Muscle layer of duodenum (tissue), 2 donors: ENCODE data around the gene LDB2.

Experiments used
- H3K27ac ChIP-seq: one replicate; pipeline ENCODE4 v1.7.0; 2013; ENCODE audit warnings: mild to moderate bottlenecking, low read length
- H3K27me3 ChIP-seq: one replicate; pipeline ENCODE4 v1.7.0; 2013; ENCODE audit warnings: low read depth, mild to moderate bottlenecking, control low read depth, low read length
- H3K36me3 ChIP-seq, 2 donors: one replicate each; pipeline ENCODE4 v1.7.0; 2013; ENCODE audit warnings: low read length in 2 of 2, control low read depth in 1 of 2, mild to moderate bottlenecking in 1 of 2; ENCODE audit not compliant: insufficient read depth in 2 of 2, control insufficient read depth in 1 of 2
- H3K4me1 ChIP-seq, 2 donors: one replicate each; pipeline ENCODE4 v1.7.0; 2013; ENCODE audit warnings: low read length in 2 of 2, mild to moderate bottlenecking in 2 of 2, control low read depth in 1 of 2, moderate library complexity in 1 of 2; ENCODE audit not compliant: insufficient read depth in 2 of 2, control insufficient read depth in 1 of 2
- H3K4me3 ChIP-seq, 2 donors: one replicate each; pipeline ENCODE4 v1.7.0; 2013; ENCODE audit warnings: low read length in 2 of 2, low read depth in 1 of 2, mild to moderate bottlenecking in 1 of 2
- H3K9me3 ChIP-seq, 2 donors: one replicate each; pipeline ENCODE4 v1.7.0; 2013; ENCODE audit warnings: low read length in 2 of 2, control low read depth in 1 of 2, mild to moderate bottlenecking in 1 of 2; ENCODE audit not compliant: control insufficient read depth in 1 of 2
- donor health status: healthy.

The LDB2 gene

GRCh38 chr4:16713271-16713670 is 185.2 kb downstream of the LDB2 start:
- Histone ChIP-seq H3K36me3 (no peaks in the 10 kb centered on the region), H3K27me3 (no peaks in the 10 kb centered on the region), H3K9me3 (no peaks in the 10 kb centered on the region), H3K4me1 (no peaks in the 10 kb centered on the region), H3K4me3 (no peak overlapping the region), H3K27ac (no peak overlapping the region)

- H3K4me1 ChIP-seq = no peaks in the 10 kb centered on the region
- H3K9me3 ChIP-seq = no peaks in the 10 kb centered on the region
- H3K27me3 ChIP-seq = no peaks in the 10 kb centered on the region
- H3K27ac ChIP-seq = no peak overlapping the region
- no peaks in the 10 kb centered on the region for H3K36me3 ChIP-seq
- no peak overlapping the region for H3K4me3 ChIP-seq
Measured at GRCh38 chr4:16710198-16710597, 188.2 kb downstream of the LDB2 start.

GRCh38 chr4:16707874-16708273 is 190.6 kb downstream of the LDB2 start:
- no peaks in the 10 kb centered on the region for H3K36me3 ChIP-seq
- no peaks in the 10 kb centered on the region for H3K4me1 ChIP-seq
- H3K27ac ChIP-seq = no peak overlapping the region
- no peaks in the 10 kb centered on the region for H3K27me3 ChIP-seq
- H3K4me3 ChIP-seq = no peak overlapping the region
- H3K9me3 ChIP-seq = no peaks in the 10 kb centered on the region

GRCh38 chr4:16706251-16706650 is 192.2 kb downstream of the LDB2 start:
- Histone ChIP-seq H3K4me1 (no peaks in the 10 kb centered on the region), H3K27ac (no peak overlapping the region), H3K9me3 (no peaks in the 10 kb centered on the region), H3K27me3 (no peaks in the 10 kb centered on the region), H3K4me3 (no peak overlapping the region), H3K36me3 (no peaks in the 10 kb centered on the region)

- H3K9me3 ChIP-seq = no peaks in the 10 kb centered on the region
- no peak overlapping the region for H3K27ac ChIP-seq
- no peaks in the 10 kb centered on the region for H3K36me3 ChIP-seq
- no peaks in the 10 kb centered on the region for H3K27me3 ChIP-seq
- no peaks in the 10 kb centered on the region for H3K4me1 ChIP-seq
- H3K4me3 ChIP-seq = no peak overlapping the region
Measured at GRCh38 chr4:16705341-16705740, 193.1 kb downstream of the LDB2 start.

- Histone ChIP-seq H3K4me3 (no peak overlapping the region), H3K27me3 (no peaks in the 10 kb centered on the region), H3K9me3 (no peaks in the 10 kb centered on the region), H3K27ac (no peak overlapping the region), H3K36me3 (no peaks in the 10 kb centered on the region), H3K4me1 (no peaks in the 10 kb centered on the region)
Measured at GRCh38 chr4:16704489-16704888, 194.0 kb downstream of the LDB2 start.

GRCh38 chr4:16695896-16696295 is 202.5 kb downstream of the LDB2 start:
- Histone ChIP-seq H3K27ac (no peak overlapping the region), H3K4me1 (peaks cover 0 to 17% of the 10 kb centered on the region in 2 donors), H3K9me3 (no peaks in the 10 kb centered on the region), H3K4me3 (no peak overlapping the region), H3K36me3 (no peaks in the 10 kb centered on the region), H3K27me3 (no peaks in the 10 kb centered on the region)

- Histone ChIP-seq H3K9me3 (no peaks in the 10 kb centered on the region), H3K27ac (no peak overlapping the region), H3K36me3 (no peaks in the 10 kb centered on the region)
Measured at GRCh38 chr4:16694884-16695276, 203.6 kb downstream of the LDB2 start.

GRCh38 chr4:16694173-16694883 is 204.1 kb downstream of the LDB2 start:
- H3K27me3 ChIP-seq = no peaks in the 10 kb centered on the region
- no peaks in the 10 kb centered on the region for H3K36me3 ChIP-seq
- H3K27ac ChIP-seq = no peak overlapping the region
- no peaks in the 10 kb centered on the region for H3K9me3 ChIP-seq
- no peak overlapping the region for H3K4me3 ChIP-seq
- peaks cover 0 to 17% of the 10 kb centered on the region in 2 donors for H3K4me1 ChIP-seq

More at GRCh38 chr4:16694884-16695276, 203.6 kb downstream of the LDB2 start:
- H3K4me1 ChIP-seq = peaks cover 0 to 17% of the 10 kb centered on the region in 2 donors
- H3K27me3 ChIP-seq = no peaks in the 10 kb centered on the region
- no peak overlapping the region for H3K4me3 ChIP-seq

GRCh38 chr4:16693641-16694040 is 204.8 kb downstream of the LDB2 start:
- Histone ChIP-seq H3K9me3 (no peaks in the 10 kb centered on the region), H3K4me1 (peaks cover 0 to 17% of the 10 kb centered on the region in 2 donors), H3K27ac (no peak overlapping the region), H3K27me3 (no peaks in the 10 kb centered on the region), H3K4me3 (no peak overlapping the region), H3K36me3 (no peaks in the 10 kb centered on the region)

- no peaks in the 10 kb centered on the region for H3K27me3 ChIP-seq
- no peaks in the 10 kb centered on the region for H3K9me3 ChIP-seq
- H3K4me3 ChIP-seq = no peak overlapping the region
- H3K36me3 ChIP-seq = no peaks in the 10 kb centered on the region
- no peak overlapping the region for H3K27ac ChIP-seq
- peaks cover 0 to 17% of the 10 kb centered on the region in 2 donors for H3K4me1 ChIP-seq
Measured at GRCh38 chr4:16692961-16693506, 205.4 kb downstream of the LDB2 start.

- Histone ChIP-seq H3K27me3 (no peaks in the 10 kb centered on the region), H3K4me3 (no peak overlapping the region), H3K27ac (no peak overlapping the region), H3K36me3 (no peaks in the 10 kb centered on the region), H3K4me1 (peaks cover 0 to 17% of the 10 kb centered on the region in 2 donors), H3K9me3 (no peaks in the 10 kb centered on the region)
Measured at GRCh38 chr4:16692524-16692923, 205.9 kb downstream of the LDB2 start.
